T-helper 1 cell treated with Interleukin-12 subunit alpha and Interleukin-12 subunit beta and Interleukin-4 antibody, amounts not matched to agents 30 μg/mL and 1 μg/mL, for 36 hours (primary cell): Measurements from ENCODE around the gene ING5.
A peak's percentile ranks its signal among the peaks of the same experiment; 100 is the strongest.
"Not testable (repeated sequence)": the region's sequence is repeated elsewhere in the genome, so short reads cannot be mapped to it uniquely, and the experiment has no call there.

Experiments used
- H3K27ac Mint-ChIP-seq: one replicate; pipeline ENCODE4 v1.8.0; 2021; ENCODE audit warnings: mild to moderate bottlenecking, mixed read lengths
- H3K27me3 Mint-ChIP-seq: one replicate; pipeline ENCODE4 v1.8.0; 2021; ENCODE audit warnings: low read depth, mixed read lengths
- H3K36me3 Mint-ChIP-seq: one replicate; pipeline ENCODE4 v1.8.0; 2021; ENCODE audit warnings: low read depth, mixed read lengths
- H3K4me1 Mint-ChIP-seq: one replicate; pipeline ENCODE4 v1.8.0; 2021; ENCODE audit warnings: low read depth, mixed read lengths
- H3K4me3 Mint-ChIP-seq: one replicate; pipeline ENCODE4 v1.8.0; 2021; ENCODE audit warnings: mild to moderate bottlenecking, moderate library complexity, mixed read lengths
- H3K9me3 Mint-ChIP-seq: one replicate; pipeline ENCODE4 v1.8.0; 2021; ENCODE audit warnings: mixed read lengths

The ING5 gene

GRCh38 chr2:241701399-241702154, at the start of gene ING5:
Gene ING5 (plus strand): TSS chr2:241702039. CDS start chr2:241702066, 27 bp downstream.
- Mint-ChIP-seq H3K4me1 (peaks cover 10% of the 10 kb centered on the region), H3K27me3 (no peaks in the 10 kb centered on the region), H3K4me3 (peak within 1 kb of the TSS; percentile 80), H3K9me3 (peaks cover 4% of the 10 kb centered on the region), H3K27ac (peak within 1 kb of the TSS; percentile 75), H3K36me3 (peaks cover 14% of the 10 kb centered on the region)

GRCh38 chr2:241652142-241652541, 49.7 kb upstream of the ING5 start:
- Mint-ChIP-seq H3K27ac (no peak overlapping the region), H3K27me3 (no peaks in the 10 kb centered on the region)

GRCh38 chr2:241652722-241653121, 49.1 kb upstream of the ING5 start:
- H3K4me3 Mint-ChIP-seq = no peak overlapping the region
- H3K27me3 Mint-ChIP-seq = no peaks in the 10 kb centered on the region
- no peaks in the 10 kb centered on the region for H3K9me3 Mint-ChIP-seq
- H3K27ac Mint-ChIP-seq = no peak overlapping the region
- peaks cover 2% of the 10 kb centered on the region for H3K4me1 Mint-ChIP-seq
- H3K36me3 Mint-ChIP-seq = peaks cover 20% of the 10 kb centered on the region

More at GRCh38 chr2:241652142-241652541, 49.7 kb upstream of the ING5 start:
- Mint-ChIP-seq H3K9me3 (no peaks in the 10 kb centered on the region), H3K36me3 (peaks cover 17% of the 10 kb centered on the region), H3K4me1 (peaks cover 2% of the 10 kb centered on the region), H3K4me3 (no peak overlapping the region)

- Mint-ChIP-seq H3K4me3 (no peak overlapping the region), H3K27ac (no peak overlapping the region), H3K4me1 (peaks cover 2% of the 10 kb centered on the region), H3K36me3 (peaks cover 21% of the 10 kb centered on the region), H3K9me3 (no peaks in the 10 kb centered on the region), H3K27me3 (no peaks in the 10 kb centered on the region)
Observed at GRCh38 chr2:241653210-241653750, 48.6 kb upstream of the ING5 start.

- Mint-ChIP-seq H3K27ac (no peak overlapping the region), H3K4me1 (no peaks in the 10 kb centered on the region), H3K36me3 (peaks cover 24% of the 10 kb centered on the region), H3K27me3 (no peaks in the 10 kb centered on the region), H3K4me3 (no peak overlapping the region), H3K9me3 (no peaks in the 10 kb centered on the region)
Observed at GRCh38 chr2:241654551-241654950, 47.3 kb upstream of the ING5 start.

GRCh38 chr2:241655516-241656189, 46.2 kb upstream of the ING5 start:
- H3K27ac Mint-ChIP-seq = no peak overlapping the region
- no peaks in the 10 kb centered on the region for H3K4me1 Mint-ChIP-seq
- H3K4me3 Mint-ChIP-seq = no peak overlapping the region
- H3K36me3 Mint-ChIP-seq = peaks cover 31% of the 10 kb centered on the region
- no peaks in the 10 kb centered on the region for H3K27me3 Mint-ChIP-seq
- no peaks in the 10 kb centered on the region for H3K9me3 Mint-ChIP-seq

GRCh38 chr2:241656190-241656741, 45.6 kb upstream of the ING5 start:
- H3K9me3 Mint-ChIP-seq = no peaks in the 10 kb centered on the region
- H3K27ac Mint-ChIP-seq = no peak overlapping the region
- no peaks in the 10 kb centered on the region for H3K27me3 Mint-ChIP-seq
- H3K4me1 Mint-ChIP-seq = no peaks in the 10 kb centered on the region
- no peak overlapping the region for H3K4me3 Mint-ChIP-seq
- peaks cover 29% of the 10 kb centered on the region for H3K36me3 Mint-ChIP-seq

- H3K36me3 Mint-ChIP-seq = peaks cover 30% of the 10 kb centered on the region
Observed at GRCh38 chr2:241657786-241658254, 44.0 kb upstream of the ING5 start.

GRCh38 chr2:241658296-241658695, 43.5 kb upstream of the ING5 start:
- Mint-ChIP-seq H3K9me3 (no peaks in the 10 kb centered on the region), H3K4me1 (no peaks in the 10 kb centered on the region), H3K27ac (no peak overlapping the region), H3K36me3 (peaks cover 30% of the 10 kb centered on the region), H3K27me3 (no peaks in the 10 kb centered on the region), H3K4me3 (no peak overlapping the region)

More at GRCh38 chr2:241657786-241658254, 44.0 kb upstream of the ING5 start:
- Mint-ChIP-seq H3K27ac (no peak overlapping the region), H3K4me1 (no peaks in the 10 kb centered on the region), H3K27me3 (no peaks in the 10 kb centered on the region), H3K9me3 (no peaks in the 10 kb centered on the region), H3K4me3 (no peak overlapping the region)

GRCh38 chr2:241659150-241659739, 42.6 kb upstream of the ING5 start:
- Mint-ChIP-seq H3K4me1 (no peaks in the 10 kb centered on the region), H3K36me3 (peaks cover 30% of the 10 kb centered on the region), H3K4me3 (no peak overlapping the region), H3K27me3 (no peaks in the 10 kb centered on the region), H3K27ac (no peak overlapping the region), H3K9me3 (no peaks in the 10 kb centered on the region)

- Mint-ChIP-seq H3K4me1 (peaks cover 2% of the 10 kb centered on the region), H3K36me3 (peaks cover 26% of the 10 kb centered on the region), H3K4me3 (no peak overlapping the region), H3K27me3 (no peaks in the 10 kb centered on the region), H3K27ac (no peak overlapping the region), H3K9me3 (no peaks in the 10 kb centered on the region)
Observed at GRCh38 chr2:241660593-241661213, 41.1 kb upstream of the ING5 start.

- not testable (repeated sequence) for H3K27ac Mint-ChIP-seq, H3K4me1 Mint-ChIP-seq, H3K4me3 Mint-ChIP-seq, H3K27me3 Mint-ChIP-seq, H3K9me3 Mint-ChIP-seq
- peaks cover 18% of the 10 kb centered on the region for H3K36me3 Mint-ChIP-seq
Observed at GRCh38 chr2:241662731-241663130, 39.1 kb upstream of the ING5 start.

GRCh38 chr2:241665731-241666440, 36.0 kb upstream of the ING5 start:
- H3K36me3 Mint-ChIP-seq = peaks cover 9% of the 10 kb centered on the region
- H3K4me3 Mint-ChIP-seq = no peak overlapping the region
- H3K27me3 Mint-ChIP-seq = no peaks in the 10 kb centered on the region
- H3K27ac Mint-ChIP-seq = no peak overlapping the region
- H3K4me1 Mint-ChIP-seq = peaks cover 2% of the 10 kb centered on the region
- no peaks in the 10 kb centered on the region for H3K9me3 Mint-ChIP-seq
